ENCODE results near the gene SORL1. TPM values are rescaled to one million over a fixed set of nuclear protein-coding genes. Genes with fewer than 3 reads are reported as not detected.

SORL1 gene
- polyA plus RNA-seq, 3 donors = 31.6 to 44.8 (median 37.4) TPM

DNA sequence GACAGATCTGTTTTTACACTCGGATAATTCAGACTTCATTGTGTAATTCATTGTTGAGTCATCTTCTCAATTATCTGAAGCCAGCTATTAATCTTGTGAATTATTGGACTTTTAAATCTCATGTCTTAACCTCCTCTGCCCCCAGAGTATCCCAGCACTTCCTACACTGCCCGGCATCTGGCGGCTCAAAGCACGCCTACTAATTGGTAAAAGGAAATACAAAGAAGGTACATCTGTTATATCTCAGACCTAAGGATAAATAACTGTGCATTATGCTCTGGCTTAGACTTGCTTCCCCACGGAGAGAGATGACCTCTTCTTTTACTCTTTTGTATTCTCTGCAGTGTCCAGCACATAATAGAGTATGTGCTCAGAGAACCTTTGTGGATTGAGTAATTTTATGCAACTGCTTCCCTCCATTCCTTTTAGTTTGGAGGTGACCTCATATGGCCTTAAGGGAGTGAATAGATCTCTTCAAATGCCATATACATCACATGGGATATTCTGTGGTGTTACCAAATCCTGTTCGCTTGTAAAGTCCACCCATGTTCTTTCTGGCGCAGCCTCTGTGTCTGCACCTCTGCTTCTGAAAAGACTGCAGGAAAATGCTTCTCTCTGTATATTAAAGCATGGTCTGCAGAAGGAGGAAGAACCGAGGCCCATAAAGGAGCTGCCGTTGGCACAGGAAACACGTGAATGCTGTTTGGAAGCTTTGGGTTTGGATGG is 126.3 kb downstream of the SORL1 start:
- DNase-seq = no peak

DNA sequence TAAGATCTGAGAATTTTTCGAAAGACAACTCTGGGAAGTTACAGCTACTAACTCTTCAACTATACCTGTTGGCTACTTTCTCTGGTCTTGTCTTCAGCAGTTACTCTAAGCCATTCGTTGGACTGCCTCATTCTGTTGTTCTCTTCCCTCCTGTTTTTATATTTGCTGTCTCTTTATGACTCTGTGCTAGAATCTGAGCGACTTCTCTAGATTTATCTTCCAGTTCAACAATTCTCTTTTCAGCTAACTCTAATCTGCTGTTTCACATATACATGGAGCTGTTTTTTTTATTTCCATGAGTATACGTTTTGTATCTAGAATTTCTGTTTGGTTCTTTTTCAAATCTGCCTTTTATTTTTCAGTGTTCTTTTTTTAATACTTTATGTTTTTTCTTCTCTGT is 128.0 kb downstream of the SORL1 start:
- no peak for DNase-seq

DNA sequence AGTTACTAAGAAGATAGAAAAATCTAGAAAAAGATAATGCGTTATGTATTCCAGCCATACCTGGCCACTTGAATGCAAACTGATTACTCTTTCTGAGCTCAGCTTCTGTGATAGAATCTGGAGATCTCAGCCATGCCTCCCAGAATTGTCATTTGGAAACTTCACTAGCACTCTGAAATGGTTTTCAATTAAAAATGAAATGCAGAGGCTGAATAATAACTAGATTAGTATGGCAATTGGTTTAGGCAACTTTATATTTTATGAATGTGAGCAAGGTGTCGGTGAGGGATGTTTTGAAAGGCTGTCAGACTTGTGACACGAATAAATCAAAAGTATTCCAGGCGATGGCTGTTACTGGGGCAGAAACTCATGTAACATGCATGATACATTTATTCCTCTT is 129.5 kb downstream of the SORL1 start:
- no peak for DNase-seq

DNA sequence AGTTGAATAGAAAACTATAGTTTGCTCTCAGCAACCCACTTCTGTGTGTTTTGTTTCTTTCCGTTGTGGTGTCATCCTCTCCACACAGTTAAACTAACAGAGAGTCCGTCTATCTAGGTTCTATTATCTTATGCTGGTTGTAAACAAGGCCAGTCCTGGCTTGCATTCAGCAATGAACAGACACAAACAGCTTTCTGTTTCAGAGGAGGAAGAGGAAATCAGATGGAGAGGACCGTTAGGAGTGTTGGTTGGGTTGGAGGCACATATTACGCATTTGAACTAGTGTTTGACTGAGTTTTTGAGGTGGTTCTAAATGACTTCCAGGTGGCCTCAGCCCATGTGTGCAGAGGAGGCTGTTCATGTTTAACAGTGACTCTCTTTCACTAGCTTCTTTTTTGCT is 130.2 kb downstream of the SORL1 start:
- DNase-seq = no peak

DNA sequence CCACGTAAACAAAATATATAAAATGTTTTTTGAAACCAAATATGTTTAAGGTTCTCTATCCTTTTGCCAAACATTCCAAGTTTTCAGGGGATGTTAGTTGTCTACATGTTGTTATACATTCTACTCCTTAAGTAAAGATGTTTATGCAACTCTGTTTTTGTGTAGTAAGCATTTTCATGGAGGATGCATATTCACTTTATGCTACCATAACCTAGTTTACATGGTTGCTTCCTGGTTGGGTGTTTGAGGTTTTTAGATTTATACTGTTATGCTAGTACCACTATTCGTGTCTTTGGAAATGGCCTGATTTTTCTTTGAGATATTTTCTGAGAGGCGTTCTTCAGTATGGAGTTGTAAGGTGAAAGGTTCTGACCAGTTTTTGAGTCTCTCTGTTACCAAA is 131.7 kb downstream of the SORL1 start:
- DNase-seq = no peak

DNA sequence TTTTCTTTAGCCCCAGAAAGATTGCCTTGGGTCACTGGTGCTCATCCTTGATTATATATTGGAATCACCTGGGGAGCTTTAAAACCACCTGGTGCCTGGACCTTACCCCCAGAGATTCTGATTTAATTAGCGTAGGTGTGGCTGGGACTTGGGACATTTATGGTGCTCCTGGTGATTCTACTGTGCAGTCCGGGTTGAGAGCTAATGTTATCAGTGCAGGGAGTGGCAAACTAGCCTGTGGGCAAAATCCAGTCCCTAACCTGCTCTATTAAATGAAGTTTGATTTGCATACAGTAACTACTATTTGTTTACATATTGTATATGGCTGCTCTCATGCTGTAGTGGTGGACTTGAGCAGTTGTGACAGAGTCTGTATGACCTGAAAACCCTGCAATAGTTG is 134.6 kb downstream of the SORL1 start:
- no peak for DNase-seq

DNA sequence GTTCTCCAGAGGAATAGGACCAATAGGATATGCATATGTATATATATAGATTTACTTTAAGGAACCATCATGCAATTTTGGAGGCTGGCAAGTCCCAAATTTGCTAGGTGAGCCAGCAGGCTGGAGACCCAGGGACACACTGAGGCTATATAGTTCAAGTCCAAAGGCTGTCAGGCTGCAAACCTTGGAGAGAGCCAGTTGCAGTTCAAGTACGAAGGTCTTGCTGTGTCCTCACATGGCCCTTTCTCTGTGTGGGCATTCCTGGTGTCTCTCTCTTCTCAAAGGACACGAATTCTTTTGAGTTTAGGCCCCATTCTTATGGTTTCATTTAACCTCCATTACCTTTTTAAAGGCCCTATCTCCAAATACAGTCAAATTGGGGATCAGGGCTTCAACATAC is 135.1 kb downstream of the SORL1 start:
- no peak for DNase-seq

DNA sequence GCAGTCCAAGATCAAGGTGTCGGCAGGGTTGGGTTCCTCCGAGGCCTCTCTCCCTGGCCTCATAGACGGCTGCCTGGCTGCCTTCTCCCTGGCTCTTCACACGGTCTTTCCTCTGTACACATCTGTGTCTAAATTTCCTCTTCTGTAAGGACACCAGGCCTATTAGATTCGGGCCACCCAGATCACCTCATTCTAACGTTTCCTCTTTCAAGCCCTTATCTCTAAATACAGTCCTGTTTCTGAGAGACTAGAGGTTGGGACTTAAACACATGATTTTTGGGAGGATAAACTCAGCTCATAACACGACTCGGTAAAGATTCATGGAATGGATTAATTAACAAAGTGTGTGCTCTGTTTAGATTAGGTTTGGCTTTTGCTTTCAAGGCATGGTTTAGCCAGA is 136.6 kb downstream of the SORL1 start:
- DNase-seq = no peak

DNA sequence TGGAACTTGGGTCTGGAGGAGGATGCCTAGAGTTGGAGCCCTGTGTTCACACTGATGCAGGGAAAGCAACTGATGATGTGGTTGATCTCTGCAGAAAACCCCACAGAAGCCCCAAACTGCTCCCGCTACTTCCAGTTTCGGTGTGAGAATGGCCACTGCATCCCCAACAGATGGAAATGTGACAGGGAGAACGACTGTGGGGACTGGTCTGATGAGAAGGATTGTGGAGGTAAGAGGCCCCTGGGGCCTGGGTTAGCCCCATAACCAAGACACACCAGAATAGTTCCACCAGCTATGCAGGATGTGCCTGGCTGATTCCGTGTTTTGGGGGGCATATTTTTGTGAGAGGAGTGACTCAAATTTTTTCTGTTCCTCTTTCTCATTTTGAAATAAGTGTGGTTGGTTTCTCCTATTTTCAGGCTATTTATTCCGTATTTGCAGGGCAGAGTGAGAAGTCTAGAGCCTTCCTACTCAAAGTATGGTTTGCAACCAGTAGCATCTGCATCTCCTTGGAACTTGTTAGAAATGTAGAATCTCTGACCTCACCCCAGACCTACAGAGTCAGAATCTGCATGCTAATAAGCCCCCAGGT is 137.9 kb downstream of the SORL1 start:
- DNase-seq = no peak

DNA sequence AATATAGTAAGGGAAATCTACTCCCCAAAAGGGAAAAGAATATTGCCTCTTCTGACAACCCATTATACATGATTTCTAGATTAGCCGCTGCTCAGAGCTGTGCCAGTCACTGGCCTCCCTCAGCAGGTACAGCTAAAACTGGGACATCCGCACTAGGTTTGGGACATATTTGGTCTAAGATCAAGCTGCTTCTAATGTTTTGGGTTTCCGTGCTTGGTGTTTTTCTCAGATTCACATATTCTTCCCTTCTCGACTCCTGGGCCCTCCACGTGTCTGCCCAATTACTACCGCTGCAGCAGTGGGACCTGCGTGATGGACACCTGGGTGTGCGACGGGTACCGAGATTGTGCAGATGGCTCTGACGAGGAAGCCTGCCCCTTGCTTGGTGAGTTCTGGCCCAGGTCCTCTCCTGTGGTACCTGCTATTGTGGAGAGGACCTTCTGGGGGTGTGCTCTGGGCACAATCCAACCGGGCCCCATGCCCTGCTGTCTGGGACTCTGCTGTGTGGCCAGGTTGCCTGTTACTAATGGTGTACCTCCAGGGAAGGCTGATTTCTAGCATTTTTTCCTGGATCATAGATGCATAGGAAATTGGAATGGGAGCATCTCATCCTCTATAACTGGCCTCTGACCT is 138.8 kb downstream of the SORL1 start:
- DNase-seq = no peak

DNA sequence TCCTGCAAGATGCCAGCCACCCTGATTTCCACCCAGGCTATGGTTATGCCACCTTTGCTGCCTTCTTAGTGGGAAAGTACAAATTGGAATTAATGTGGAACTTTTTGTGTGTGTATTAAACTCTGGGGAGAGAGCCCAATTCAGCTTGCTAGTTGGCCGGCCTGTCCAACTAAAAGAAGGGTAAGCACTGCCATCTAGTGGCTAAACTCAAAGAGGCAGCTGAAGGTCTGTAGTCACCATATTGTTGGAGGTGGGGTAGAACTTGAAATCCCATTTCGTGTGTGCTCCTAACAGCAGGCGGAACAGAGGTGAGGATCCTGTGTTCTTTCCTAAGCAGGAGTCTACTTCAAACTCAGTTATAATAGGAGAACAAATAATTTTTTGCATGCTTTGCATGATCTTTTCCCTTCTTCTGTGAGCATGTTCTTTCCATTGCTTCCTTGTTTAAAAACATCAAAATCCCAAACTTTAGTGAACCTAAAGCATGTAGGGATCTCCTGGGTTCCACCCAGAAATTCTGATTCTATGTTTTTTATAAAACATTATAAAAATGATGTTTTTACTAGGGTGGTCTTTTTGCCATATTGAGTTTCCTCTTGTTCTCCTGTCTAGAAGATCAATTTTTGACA is 139.4 kb downstream of the SORL1 start:
- peak; percentile 76 for DNase-seq

DNA sequence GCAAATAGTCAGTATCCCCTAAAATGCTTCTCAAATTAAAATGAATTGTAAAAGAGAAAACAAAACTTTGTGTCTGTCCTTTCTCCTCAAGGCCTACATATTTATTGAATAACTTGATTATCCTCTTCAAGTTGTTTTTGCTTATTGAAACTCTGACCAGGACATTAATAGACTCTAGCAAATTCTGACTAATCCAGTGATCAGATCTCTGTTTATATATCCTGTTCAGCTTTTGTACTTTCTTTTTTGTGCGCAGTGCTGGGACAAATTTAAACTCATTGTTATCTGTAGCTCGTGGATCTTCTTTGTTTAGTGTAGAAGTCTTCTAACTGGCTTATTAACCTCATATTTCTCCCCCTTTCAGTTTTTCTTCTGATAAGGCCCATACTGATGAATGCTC is 140.6 kb downstream of the SORL1 start:
- DNase-seq = no peak

DNA sequence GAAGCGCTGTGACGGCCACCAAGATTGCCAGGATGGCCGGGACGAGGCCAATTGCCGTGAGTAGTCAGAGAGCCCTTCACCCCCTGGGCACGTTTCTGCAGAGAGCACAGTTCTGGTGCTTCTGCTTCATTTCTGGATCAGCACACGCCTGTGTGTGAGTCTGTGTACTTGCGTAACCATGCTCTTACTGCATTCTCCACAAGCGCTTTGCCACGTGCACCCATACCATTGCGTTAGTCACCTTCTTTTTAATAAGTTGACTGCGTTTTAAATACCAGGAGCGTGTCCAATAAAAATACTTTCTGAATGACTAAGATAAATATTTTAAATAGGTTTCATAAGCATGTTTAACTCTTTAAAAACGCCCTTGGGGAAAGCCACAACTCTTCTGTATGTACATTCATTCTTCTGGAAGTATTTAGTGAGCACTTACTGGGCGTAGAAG is 143.6 kb downstream of the SORL1 start:
- DNase-seq = no peak

DNA sequence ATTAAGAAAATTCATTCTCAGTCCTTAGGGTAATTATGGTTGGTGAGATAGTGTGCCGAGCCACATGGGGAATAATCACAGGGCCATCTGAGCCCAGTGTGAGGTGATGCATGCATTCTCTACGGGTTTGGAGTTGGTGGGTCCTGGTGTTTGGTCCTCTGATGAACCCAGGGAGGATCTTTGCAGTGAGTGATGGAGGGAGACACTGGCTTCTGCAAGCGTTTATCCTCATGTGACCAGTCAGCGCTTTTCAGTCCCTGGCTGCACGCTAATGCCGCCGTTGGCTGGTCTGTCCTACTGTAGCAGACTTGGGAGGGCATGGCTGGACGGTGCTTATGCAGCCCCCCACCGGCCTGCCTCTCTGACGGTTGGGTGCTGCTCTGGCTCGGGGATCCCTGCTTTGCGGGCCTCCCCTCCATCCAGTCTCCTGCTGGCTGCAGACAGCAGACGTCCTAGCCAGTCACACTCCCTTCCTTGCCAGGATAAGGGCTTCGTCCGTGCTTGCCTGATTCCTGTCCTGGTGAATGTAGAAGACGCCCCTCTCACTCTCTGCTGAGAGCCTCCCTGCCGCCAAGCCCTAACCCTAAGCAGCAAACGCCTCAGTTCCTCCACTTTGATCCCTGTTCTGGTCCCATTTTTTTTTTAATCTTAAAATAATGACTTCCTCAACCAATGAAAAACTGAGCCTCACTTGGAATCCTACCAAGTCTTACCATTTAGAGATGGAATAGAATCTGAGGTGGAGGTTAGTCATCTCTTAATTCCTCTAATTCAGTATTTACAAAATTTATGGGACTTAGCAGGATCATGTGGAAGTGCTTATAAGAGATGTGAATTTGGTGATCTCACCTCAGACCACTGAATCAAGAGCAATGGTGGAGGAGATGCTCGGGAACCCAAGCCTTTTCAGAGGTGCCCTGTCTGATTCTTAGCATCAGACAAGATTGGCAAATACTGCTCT is 144.4 kb downstream of the SORL1 start:
- DNase-seq = no peak

DNA sequence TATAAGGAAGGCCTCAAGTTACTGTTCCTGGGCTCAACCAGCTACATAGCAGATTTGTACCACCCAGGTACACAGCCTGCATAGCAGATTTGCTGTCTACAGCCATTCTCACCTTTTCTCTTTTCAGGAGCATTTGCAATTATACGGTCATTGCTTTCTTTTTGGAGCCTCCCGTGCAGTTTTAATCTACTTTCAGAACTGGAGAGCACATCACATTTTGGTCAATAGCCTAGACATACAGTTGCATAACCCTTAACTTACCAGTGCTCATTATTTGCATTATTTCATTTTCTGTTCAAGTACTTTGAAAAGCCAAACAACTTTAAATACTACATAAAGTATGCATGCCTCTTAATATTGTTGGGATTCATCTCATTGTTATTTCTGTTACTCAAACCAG is 151.2 kb downstream of the SORL1 start:
- no peak for DNase-seq

DNA sequence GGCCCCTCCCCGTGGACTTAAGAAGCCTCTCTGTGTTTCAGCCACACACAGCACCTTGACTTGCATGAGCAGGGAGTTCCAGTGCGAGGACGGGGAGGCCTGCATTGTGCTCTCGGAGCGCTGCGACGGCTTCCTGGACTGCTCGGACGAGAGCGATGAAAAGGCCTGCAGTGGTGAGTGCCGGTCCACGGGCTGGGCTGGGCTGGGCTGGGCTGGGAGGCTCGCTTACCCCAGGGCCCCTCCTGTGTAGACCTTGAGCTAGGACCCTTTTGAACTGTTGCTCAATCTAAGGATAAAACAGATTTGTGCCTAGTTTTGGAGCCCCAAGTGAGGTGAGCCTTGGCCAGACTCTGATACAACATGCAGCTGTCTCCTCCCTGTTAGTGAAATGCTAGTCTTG is 152.0 kb downstream of the SORL1 start:
- no peak for DNase-seq

DNA sequence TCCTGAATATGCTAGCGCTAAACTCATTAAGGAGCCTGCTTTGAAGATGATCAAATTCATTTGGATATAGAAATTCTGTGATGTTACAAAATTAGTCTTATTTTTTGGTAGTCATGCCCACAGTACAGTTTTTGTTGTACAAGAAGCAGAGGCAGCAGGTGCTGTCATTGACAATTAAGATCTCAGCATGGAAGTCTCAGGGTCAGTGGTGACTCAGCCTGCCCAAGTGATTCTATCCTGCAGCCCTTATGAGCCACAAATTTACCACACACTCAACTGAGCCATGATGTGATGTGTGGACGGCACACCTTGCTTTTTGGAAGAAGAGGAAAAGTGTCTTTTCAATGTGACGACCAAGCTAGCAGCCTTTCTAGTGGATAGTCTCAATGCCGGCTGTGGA is 154.2 kb downstream of the SORL1 start:
- DNase-seq = no peak

DNA sequence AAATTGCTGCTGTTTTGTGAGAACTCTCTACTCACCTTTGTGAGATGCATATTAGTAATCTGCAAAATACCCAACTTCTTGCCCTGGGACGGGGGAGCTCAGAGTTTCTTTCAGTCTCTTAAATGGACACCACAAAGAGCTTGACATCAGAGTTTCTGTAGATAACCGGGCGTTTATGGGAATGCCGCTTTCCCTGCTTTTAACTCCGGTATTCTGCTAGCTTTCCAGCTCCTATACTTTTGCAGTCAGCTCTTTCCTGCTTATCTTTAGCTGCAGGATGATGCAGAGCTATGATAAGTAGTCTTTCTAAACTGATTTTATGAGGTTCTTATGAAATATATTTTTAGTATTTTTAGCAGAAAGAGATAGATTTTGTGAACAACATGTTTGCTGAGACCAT is 155.2 kb downstream of the SORL1 start:
- no peak for DNase-seq

DNA sequence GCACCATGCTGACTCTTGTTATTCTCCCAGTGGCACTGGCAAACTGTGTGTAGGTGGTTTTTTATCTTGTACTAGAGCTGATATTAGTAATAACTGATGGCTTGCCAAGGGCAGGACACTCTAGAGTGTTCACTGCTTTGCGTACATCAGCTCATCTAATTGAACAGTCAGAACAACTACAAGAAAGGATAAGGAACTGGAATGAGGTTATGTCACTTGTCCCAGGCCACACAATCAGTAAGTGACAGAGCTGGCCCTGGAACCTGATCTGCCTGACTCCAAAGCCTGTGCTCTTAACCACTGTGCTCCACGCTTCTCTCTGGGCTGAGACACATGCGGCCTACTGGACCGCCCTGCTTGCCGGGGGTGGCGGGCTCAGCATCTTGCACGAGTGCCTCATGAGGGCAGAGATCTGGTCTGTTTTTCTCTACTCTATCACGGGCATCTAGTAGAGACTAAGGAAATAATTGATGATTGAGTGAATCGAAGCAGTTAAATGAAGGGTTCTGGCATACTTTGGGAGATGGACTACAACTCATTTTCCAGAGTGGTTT is 156.5 kb downstream of the SORL1 start:
- no peak for DNase-seq

DNA sequence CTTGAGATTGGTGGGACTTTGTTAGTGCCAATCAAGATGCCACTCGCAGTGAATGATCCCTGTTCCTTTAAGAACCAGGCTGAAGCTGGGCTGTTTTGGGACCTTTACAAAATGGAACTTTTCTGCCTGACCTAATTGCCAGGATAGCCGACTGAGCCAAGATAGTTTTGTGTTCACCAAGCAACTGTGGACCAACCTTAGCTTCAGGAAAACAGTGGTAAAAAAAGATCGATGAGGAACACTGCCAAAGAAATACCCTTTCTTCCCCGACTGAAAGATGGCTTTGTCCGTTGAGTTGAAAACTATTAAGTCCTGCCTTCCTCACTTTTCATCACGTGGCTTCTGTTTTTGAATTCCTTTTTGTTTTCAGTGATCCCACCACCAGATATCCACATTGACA is 158.6 kb downstream of the SORL1 start:
- DNase-seq = no peak

DNA sequence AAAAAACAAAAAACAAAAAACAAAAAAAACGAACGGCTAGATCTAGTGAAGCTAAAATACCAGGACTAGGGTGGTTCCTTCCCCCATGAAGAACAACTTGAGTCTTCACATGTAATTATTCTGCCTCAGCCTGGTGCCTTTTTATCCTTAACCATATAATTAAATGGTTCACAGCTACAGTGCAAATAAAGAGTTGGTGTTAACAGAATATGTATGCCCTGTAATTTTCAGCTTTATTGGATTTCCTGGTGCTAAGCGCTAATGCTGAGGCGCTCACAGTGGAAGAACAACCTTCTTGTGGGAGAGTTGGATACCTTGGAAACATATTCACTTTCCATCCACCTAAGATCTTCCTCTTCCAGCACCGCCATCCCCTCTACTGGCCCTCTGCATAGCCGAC is 159.1 kb downstream of the SORL1 start:
- DNase-seq = no peak

DNA sequence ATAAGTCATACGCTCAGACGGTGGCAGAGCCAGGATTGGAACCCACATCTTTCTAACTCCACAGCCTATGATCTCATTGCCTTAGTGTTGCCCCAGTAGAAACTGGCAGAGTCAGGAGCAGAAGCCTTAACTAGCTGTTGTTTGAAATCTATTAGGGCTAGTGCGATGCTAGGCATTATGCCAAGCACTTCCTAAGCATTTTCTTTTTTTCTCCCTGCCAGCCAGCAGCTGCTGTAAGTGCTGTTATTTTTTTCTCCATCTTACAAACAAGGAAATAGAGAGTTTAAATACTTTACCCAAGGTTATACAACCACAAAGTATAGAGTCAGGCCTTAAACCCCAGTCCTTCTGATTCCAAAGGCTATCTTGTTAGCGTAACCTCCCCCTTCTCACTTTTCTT is 161.6 kb downstream of the SORL1 start:
- no peak for DNase-seq

Measured in renal pelvis (tissue), 4 donors.